Measurements from ENCODE around the gene PSAP. TPM values are rescaled to one million over a fixed set of nuclear protein-coding genes. Genes with fewer than 3 reads are reported as not detected.
"Not testable (repeated sequence)": the region's sequence is repeated elsewhere in the genome, so short reads cannot be mapped to it uniquely, and the experiment has no call there.

Gene PSAP
- total RNA-seq, 4 donors from 2014 or later = 280 to 623 (median 490) TPM

DNA sequence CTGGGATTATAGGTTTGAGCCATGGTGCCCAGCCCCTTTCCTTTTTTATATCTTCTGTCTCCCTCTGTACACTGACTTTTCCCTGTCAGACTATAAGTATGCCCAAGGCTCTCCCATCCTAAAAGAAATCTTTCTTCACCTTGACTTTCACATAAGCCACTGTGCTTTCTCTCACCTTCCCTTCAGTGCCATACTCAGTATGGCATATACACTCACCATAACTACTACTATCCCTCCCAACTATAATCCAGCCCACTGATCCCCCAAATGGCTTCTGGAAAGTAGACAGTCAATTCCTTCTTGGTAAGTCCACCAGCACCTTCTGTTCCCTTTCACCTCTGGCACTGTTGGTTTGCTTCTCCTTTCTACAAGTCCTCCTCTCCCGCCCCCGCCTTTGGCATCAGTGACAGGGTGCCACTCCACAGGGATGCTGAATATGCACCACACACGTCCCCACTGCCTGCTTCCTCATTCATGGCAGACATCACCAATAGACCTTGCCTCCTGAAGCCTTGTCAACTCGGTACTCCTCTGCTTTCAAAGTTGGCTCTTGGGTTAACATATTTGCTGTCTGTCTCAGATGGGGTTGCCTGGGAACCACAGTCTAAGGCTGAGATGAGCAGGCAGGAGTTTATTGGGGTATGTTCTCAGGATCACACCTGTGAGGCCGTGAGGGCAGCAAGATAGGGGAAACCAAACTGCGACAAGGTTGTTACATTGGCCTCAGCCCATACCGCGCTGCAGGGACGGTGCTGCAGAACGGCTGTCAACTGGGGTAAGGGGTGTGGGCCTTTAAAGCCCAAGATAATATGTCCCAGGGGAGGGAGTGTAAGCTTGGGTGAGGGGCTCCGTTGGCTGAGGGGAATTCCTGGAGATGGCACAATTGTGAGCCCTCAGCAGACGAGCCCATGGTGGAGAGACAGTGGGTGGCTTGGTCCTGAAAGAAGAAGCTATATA is 7.2 kb upstream of the PSAP start:
- intact Hi-C loops (cut with DNase I) = no loop called here
- Histone ChIP-seq H3K9me3 (no peaks in the 10 kb centered on the region), H3K27ac (peak overlapping the region in 1 of 4 donors; percentile 1), H3K4me1 (peaks cover 13 to 31% (median 22%) of the 10 kb centered on the region in 3 donors), H3K36me3 (no peaks in the 10 kb centered on the region), H3K4me3 (no peak overlapping the region), H3K27me3 (no peaks in the 10 kb centered on the region)
- DNase-seq = no peak
- 80 to 87% methylated on average over 12 of the region's 12 CpGs for WGBS, 2 donors
- no peak for TF ChIP-seq POLR2A (IDR thresholded peaks at IDR 0.05)
- TF ChIP-seq, protein P1, sequence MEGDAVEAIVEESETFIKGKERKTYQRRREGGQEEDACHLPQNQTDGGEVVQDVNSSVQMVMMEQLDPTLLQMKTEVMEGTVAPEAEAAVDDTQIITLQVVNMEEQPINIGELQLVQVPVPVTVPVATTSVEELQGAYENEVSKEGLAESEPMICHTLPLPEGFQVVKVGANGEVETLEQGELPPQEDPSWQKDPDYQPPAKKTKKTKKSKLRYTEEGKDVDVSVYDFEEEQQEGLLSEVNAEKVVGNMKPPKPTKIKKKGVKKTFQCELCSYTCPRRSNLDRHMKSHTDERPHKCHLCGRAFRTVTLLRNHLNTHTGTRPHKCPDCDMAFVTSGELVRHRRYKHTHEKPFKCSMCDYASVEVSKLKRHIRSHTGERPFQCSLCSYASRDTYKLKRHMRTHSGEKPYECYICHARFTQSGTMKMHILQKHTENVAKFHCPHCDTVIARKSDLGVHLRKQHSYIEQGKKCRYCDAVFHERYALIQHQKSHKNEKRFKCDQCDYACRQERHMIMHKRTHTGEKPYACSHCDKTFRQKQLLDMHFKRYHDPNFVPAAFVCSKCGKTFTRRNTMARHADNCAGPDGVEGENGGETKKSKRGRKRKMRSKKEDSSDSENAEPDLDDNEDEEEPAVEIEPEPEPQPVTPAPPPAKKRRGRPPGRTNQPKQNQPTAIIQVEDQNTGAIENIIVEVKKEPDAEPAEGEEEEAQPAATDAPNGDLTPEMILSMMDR (IDR thresholded peaks at IDR 0.05) = no peak

DNA sequence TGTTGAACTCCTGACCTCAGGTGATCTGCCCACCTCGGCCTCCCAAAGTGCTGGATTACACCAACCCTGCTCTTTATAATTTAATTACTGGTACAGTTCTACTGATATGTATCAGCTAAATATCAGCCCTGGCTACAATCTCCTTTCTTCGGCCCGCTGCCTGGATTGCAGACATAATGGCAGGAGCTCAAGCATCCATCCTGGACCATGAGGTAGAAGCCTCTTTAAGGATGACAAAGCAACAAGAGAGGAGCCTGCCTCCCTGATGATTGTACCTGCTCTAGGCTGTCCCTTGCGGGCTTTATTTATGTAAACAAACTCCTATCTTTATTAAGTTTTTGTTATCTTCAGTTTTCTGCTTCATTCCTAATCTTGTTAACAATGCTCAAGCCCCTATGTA is 5.6 kb upstream of the PSAP start:
- H3K9me3 ChIP-seq = no peaks in the 10 kb centered on the region
- no peaks in the 10 kb centered on the region for H3K27me3 ChIP-seq
- WGBS, 2 donors = 94 to 95% methylated on average over 4 of the region's 4 CpGs
- intact Hi-C loops (cut with DNase I) = no loop called here
- peaks cover 14 to 31% (median 24%) of the 10 kb centered on the region in 3 donors for H3K4me1 ChIP-seq
- H3K36me3 ChIP-seq = no peaks in the 10 kb centered on the region
- H3K4me3 ChIP-seq = no peak overlapping the region
- no peak overlapping the region for H3K27ac ChIP-seq
- DNase-seq = no peak
- TF ChIP-seq, protein P1 (IDR thresholded peaks at IDR 0.05) = no peak
- TF ChIP-seq POLR2A (IDR thresholded peaks at IDR 0.05) = no peak

DNA sequence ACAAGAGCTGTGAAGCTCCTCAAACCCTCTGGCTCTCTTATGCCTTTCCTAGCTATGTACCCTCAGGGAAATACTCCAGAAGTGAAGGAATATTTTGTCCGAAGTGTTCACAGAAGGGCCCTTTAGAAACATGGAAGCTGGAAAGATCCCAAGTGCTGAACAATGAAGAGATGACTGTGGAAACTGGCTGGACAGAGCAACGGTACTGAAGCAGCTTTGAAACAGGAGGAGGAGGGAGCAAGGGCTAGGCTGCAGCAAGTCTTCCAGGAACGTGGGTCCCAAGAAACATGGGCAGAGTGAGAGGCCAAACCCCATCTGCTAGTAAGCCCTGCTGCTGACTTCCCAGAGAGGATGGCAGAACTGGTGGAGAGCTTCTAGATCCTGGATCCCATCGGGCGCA is 3.0 kb upstream of the PSAP start:
- Histone ChIP-seq H3K27ac (no peak overlapping the region), H3K36me3 (no peaks in the 10 kb centered on the region), H3K27me3 (no peaks in the 10 kb centered on the region), H3K4me1 (peaks cover 5 to 25% (median 12%) of the 10 kb centered on the region in 3 donors), H3K4me3 (no peak overlapping the region), H3K9me3 (no peaks in the 10 kb centered on the region)
- TF ChIP-seq, protein P1 (IDR thresholded peaks at IDR 0.05) = no peak
- no peak for TF ChIP-seq POLR2A (IDR thresholded peaks at IDR 0.05)
- intact Hi-C loops (cut with DNase I) = loop anchor here (5.0 kb wide), 1 partner anchor 33 kb away; no protein-coding TSS in a partner anchor
- no peak for DNase-seq
- 39 to 49% methylated on average over 3 to 5 of the region's 5 CpGs for WGBS, 2 donors

DNA sequence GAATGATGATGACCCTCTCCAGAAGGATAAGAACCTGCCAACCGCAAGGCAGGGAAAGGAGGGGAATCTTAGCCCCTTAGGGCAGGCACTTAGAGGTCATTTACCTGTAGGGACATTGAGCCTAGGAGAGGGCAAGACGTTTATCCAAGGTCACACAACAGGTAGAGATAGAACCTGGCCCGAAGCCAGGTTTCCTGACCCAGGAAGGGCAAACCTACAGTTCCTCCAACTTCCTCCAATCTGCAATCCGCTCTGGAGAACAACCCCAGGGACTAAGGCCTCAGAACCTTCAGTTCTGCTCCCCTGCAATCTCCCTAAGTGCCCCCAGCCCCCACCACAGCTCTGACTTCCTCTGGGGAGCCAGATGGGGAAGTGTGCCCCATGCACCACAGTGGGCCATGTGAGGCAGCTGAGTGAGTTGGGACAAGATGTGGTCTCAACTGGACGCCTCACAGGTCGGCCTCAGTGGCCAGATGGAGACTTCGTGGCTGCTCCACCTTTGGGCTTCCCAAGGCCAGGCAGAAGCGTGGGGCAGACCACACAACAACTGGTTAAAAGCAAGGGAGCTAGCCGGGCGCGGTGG is 1.4 kb upstream of the PSAP start:
- H3K4me3 ChIP-seq = no peak overlapping the region
- no peak for DNase-seq
- no peaks in the 10 kb centered on the region for H3K27me3 ChIP-seq
- peaks cover 9 to 41% (median 27%) of the 10 kb centered on the region in 3 donors for H3K4me1 ChIP-seq
- H3K36me3 ChIP-seq = no peaks in the 10 kb centered on the region
- TF ChIP-seq, protein P1 (IDR thresholded peaks at IDR 0.05) = no peak
- no peak for TF ChIP-seq POLR2A (IDR thresholded peaks at IDR 0.05)
- intact Hi-C loops (cut with DNase I) = loop anchor here (5.0 kb wide), 1 partner anchor 35 kb away; no protein-coding TSS in a partner anchor
- WGBS, 2 donors = 77 to 84% methylated on average over 4 to 8 of the region's 11 CpGs
- H3K9me3 ChIP-seq = no peaks in the 10 kb centered on the region
- H3K27ac ChIP-seq = peak overlapping the region in 3 of 4 donors; percentile 19 to 100 (median 58)

DNA sequence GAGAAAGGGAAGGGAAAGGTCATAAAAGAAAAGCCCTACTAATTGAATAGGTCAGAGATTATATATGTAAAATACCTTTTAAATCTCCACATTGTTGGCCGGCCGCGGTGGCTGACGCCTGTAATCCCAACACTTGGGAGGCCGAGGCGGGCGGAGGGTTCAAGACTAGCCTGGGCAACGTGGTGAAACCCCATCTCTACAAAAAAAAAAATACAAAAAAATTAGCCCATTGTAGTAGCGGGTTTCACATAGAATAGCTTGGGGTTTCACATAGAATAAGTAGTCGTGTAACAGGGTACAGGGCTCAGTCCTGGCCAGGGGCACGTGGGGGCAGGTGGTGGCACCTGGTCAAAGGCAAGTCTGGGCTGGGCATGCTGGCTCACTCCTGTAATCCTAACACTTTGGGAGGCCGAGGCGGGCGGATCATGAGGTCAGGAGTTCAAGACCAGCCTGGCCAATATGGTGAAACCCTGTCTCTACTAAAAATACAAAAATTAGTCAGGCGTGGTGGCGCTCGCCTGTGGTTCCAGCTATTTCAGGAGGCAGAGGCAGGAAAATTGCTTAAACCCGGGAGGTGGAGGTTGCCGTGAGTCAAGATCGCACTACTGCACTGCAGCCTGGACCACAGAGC is 529 bp upstream of the PSAP start:
- DNase-seq = not testable (repeated sequence)
- peak overlapping the region in 3 of 4 donors; percentile 90 to 100 (median 93) for H3K4me3 ChIP-seq

More for the DNA sequence above, 529 bp upstream of the PSAP start:
- H3K36me3 ChIP-seq, H3K9me3 ChIP-seq, H3K27me3 ChIP-seq: not testable (repeated sequence)
- intact Hi-C loops (cut with DNase I) = loop anchor here (5.0 kb wide), 1 partner anchor 36 kb away; no protein-coding TSS in a partner anchor
- Histone ChIP-seq H3K27ac (peak overlapping the region; percentile 98 to 100 (median 98)), H3K4me1 (peaks cover 9 to 50% (median 36%) of the 10 kb centered on the region in 3 donors)
- 26 to 31% methylated on average over 20 of the region's 20 CpGs for WGBS, 2 donors

Measured in esophagus squamous epithelium (tissue), 5 donors.